ENCODE results near the gene PPA2. TPM values are rescaled to one million over a fixed set of nuclear protein-coding genes. Genes with fewer than 3 reads are reported as not detected.

The PPA2 gene
- total RNA-seq, 1 experiment from 2014 or later: 76.4 TPM

DNA sequence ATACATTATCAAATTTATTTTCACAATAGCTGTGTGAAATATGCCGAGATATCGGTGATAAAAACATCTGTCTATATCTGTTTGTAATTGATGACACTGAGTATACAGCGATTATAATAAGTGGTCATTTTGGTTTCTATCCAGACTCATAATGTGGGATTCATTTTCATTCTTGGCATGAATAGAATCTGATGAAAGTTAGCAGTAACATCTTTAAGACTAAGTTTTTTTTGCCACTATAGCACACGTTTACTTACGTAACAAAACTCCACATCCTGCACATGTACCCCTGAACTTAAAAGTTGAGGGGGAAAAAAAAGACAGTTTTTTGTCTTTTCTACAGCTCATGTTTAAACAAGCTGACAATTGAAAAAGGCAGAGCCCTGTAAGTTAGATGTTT lies 86.4 kb downstream of the PPA2 start:
- no peak overlapping the region for H2BK15ac ChIP-seq (ENCODE audit: low read depth, low read length)
- Mint-ChIP-seq H3K9me3 (no peaks in the 10 kb centered on the region), H3K4me3 (no peak overlapping the region), H3K4me1 (no peaks in the 10 kb centered on the region), H3K27ac (no peak overlapping the region), H3K36me3 (ENCODE audit: insufficient read depth in 1 of 3, low read depth in 3 of 3) (peaks cover 4 to 19% (median 13%) of the 10 kb centered on the region in 3 experiments), H3K27me3 (ENCODE audit: low read depth) (no peaks in the 10 kb centered on the region)
- TF ChIP-seq, protein P1, sequence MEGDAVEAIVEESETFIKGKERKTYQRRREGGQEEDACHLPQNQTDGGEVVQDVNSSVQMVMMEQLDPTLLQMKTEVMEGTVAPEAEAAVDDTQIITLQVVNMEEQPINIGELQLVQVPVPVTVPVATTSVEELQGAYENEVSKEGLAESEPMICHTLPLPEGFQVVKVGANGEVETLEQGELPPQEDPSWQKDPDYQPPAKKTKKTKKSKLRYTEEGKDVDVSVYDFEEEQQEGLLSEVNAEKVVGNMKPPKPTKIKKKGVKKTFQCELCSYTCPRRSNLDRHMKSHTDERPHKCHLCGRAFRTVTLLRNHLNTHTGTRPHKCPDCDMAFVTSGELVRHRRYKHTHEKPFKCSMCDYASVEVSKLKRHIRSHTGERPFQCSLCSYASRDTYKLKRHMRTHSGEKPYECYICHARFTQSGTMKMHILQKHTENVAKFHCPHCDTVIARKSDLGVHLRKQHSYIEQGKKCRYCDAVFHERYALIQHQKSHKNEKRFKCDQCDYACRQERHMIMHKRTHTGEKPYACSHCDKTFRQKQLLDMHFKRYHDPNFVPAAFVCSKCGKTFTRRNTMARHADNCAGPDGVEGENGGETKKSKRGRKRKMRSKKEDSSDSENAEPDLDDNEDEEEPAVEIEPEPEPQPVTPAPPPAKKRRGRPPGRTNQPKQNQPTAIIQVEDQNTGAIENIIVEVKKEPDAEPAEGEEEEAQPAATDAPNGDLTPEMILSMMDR (conservative IDR thresholded peaks at IDR 0.05): no peak
- H2AK5ac ChIP-seq (ENCODE audit: insufficient read length, low read length): no peak overlapping the region
- no peak overlapping the region for H2AFZ ChIP-seq (ENCODE audit: low read length)
- no peaks in the 10 kb centered on the region for H3K4me1 ChIP-seq (ENCODE audit: insufficient read depth, low read length)
- no peaks in the 10 kb centered on the region for H3K9me3 ChIP-seq (ENCODE audit: control insufficient read depth, low read depth, low read length)
- no peaks in the 10 kb centered on the region for H3K79me2 ChIP-seq (ENCODE audit: insufficient read depth, low read length)
- H3K18ac ChIP-seq (ENCODE audit: insufficient read length, low read depth, low read length): no peak overlapping the region
- H3T11ph ChIP-seq (ENCODE audit: low read length): no peak overlapping the region
- no peak overlapping the region for H2BK20ac ChIP-seq (ENCODE audit: low read depth, low read length, poor library complexity, severe bottlenecking)
- H4K20me1 ChIP-seq (ENCODE audit: control insufficient read depth, insufficient read depth, insufficient read length): no peaks in the 10 kb centered on the region
- no peak for DNase-seq
- no peaks in the 10 kb centered on the region for H3K23me2 ChIP-seq (ENCODE audit: insufficient read length, low read depth, low read length, poor library complexity, severe bottlenecking)
- H2BK12ac ChIP-seq (ENCODE audit: insufficient read length, low read depth, low read length): no peak overlapping the region
- H4K91ac ChIP-seq (ENCODE audit: insufficient read length, low read depth, low read length): no peak overlapping the region
- H4K8ac ChIP-seq (replicated peaks; ENCODE audit: insufficient read length, low read depth, low read length): no peak overlapping the region
- no peak overlapping the region for H2BK120ac ChIP-seq (ENCODE audit: low read depth, low read length, poor library complexity, severe bottlenecking)
- no peak overlapping the region for H3K14ac ChIP-seq (ENCODE audit: insufficient read depth, low read length)
- H3K79me1 ChIP-seq (ENCODE audit: insufficient read depth, low read depth, low read length, poor library complexity, severe bottlenecking): no peaks in the 10 kb centered on the region
- H4K5ac ChIP-seq (ENCODE audit: insufficient read length, low read depth, low read length): no peak overlapping the region
- no peak overlapping the region for H3K9ac ChIP-seq (ENCODE audit: extremely low read depth, insufficient read length, low read length)
- no peak overlapping the region for H3K23ac ChIP-seq (ENCODE audit: insufficient read length, low read depth, low read length)
- no peaks in the 10 kb centered on the region for H3K27me3 ChIP-seq (ENCODE audit: insufficient read depth, low read length)
- no peak overlapping the region for H3K4ac ChIP-seq (ENCODE audit: low read depth, low read length)
- no peak overlapping the region for H3K4me2 ChIP-seq (ENCODE audit: insufficient read depth, insufficient read length, low read length)
- whole genome bisulfite sequencing (ENCODE audit: extremely low coverage, insufficient read length, low lambda C conversion rate): no CpG with 5 or more reads among the region's 5 CpGs
- H2BK5ac ChIP-seq (ENCODE audit: insufficient read length, low read length): no peak overlapping the region
- no peak overlapping the region for H3K56ac ChIP-seq (ENCODE audit: insufficient read length, low read depth, low read length)
- no peak overlapping the region for H3K27ac ChIP-seq (ENCODE audit: insufficient read length, low read depth, low read length)

All from H9 (cell line).